Measurements from ENCODE around the gene NKAPD1.

The NKAPD1 gene

GRCh38 chr11:112029460-112029859 lies 44.6 kb upstream of the NKAPD1 start:
- no peaks in the 10 kb centered on the region for H3K9me3 ChIP-seq (ENCODE audit: insufficient read depth, low read depth, low read length)
- no peak overlapping the region for H3K4me2 ChIP-seq (ENCODE audit: low read depth, low read length, poor library complexity, severe bottlenecking)
- H3K9ac ChIP-seq (ENCODE audit: low read depth, low read length, poor library complexity, severe bottlenecking) = no peak overlapping the region
- H2AFZ ChIP-seq (ENCODE audit: low read length) = no peak overlapping the region
- no peak for TF ChIP-seq EZH2phosphoT487 (IDR thresholded peaks at IDR 0.05; ENCODE audit: borderline replicate concordance)
- TF ChIP-seq CTCF (conservative IDR thresholded peaks at IDR 0.05; ENCODE audit: low read length) = no peak
- H3K4me1 ChIP-seq (ENCODE audit: insufficient read depth, low read length, poor library complexity, severe bottlenecking) = peaks cover 13% of the 10 kb centered on the region
- H4K20me1 ChIP-seq (ENCODE audit: insufficient read depth, low read length, poor library complexity, severe bottlenecking) = peaks cover 2% of the 10 kb centered on the region
- peaks cover 36% of the 10 kb centered on the region; the same call in 1 of the 2 replicates for H3K36me3 ChIP-seq (ENCODE audit: insufficient read depth, low read length)
- no peaks in the 10 kb centered on the region for H3K9me2 ChIP-seq (replicated peaks; ENCODE audit: low read depth, low read length)
- no peaks in the 10 kb centered on the region for H3F3A ChIP-seq (ENCODE audit: low read depth)
- no peak overlapping the region for H3K4me3 ChIP-seq (ENCODE audit: low read length, poor library complexity, severe bottlenecking)
- H3K79me2 ChIP-seq (ENCODE audit: insufficient read depth, low read length) = peaks cover 16% of the 10 kb centered on the region
- no peaks in the 10 kb centered on the region for H3K27me3 ChIP-seq (ENCODE audit: insufficient read depth, low read length, poor library complexity, severe bottlenecking)

- H3K4me2 ChIP-seq (ENCODE audit: low read depth, low read length, poor library complexity, severe bottlenecking) = no peak overlapping the region
- peaks cover 53% of the 10 kb centered on the region; the same call in 1 of the 2 replicates for H3K36me3 ChIP-seq (ENCODE audit: insufficient read depth, low read length)
These were observed 40.2 kb upstream of the NKAPD1 start for GRCh38 chr11:112033902-112034301.

GRCh38 chr11:112037527-112037926 lies 36.6 kb upstream of the NKAPD1 start:
- Histone ChIP-seq H2AFZ (ENCODE audit: low read length) (no peak overlapping the region), H3K9me2 (replicated peaks; ENCODE audit: low read depth, low read length) (no peaks in the 10 kb centered on the region), H3K9me3 (ENCODE audit: insufficient read depth, low read depth, low read length) (no peaks in the 10 kb centered on the region), H4K20me1 (ENCODE audit: insufficient read depth, low read length, poor library complexity, severe bottlenecking) (peaks cover 8% of the 10 kb centered on the region), H3K4me3 (ENCODE audit: low read length, poor library complexity, severe bottlenecking) (no peak overlapping the region), H3K4me1 (ENCODE audit: insufficient read depth, low read length, poor library complexity, severe bottlenecking) (peaks cover 13% of the 10 kb centered on the region), H3F3A (ENCODE audit: low read depth) (no peaks in the 10 kb centered on the region), H3K36me3 (ENCODE audit: insufficient read depth, low read length) (peaks cover 57% of the 10 kb centered on the region), H3K9ac (ENCODE audit: low read depth, low read length, poor library complexity, severe bottlenecking) (no peak overlapping the region), H3K79me2 (ENCODE audit: insufficient read depth, low read length) (no peaks in the 10 kb centered on the region), H3K4me2 (ENCODE audit: low read depth, low read length, poor library complexity, severe bottlenecking) (no peak overlapping the region), H3K27me3 (ENCODE audit: insufficient read depth, low read length, poor library complexity, severe bottlenecking) (no peaks in the 10 kb centered on the region)
- TF ChIP-seq EZH2phosphoT487 (IDR thresholded peaks at IDR 0.05; ENCODE audit: borderline replicate concordance) (no peak), CTCF (conservative IDR thresholded peaks at IDR 0.05; ENCODE audit: low read length) (no peak)

More at GRCh38 chr11:112033902-112034301, 40.2 kb upstream of the NKAPD1 start:
- no peaks in the 10 kb centered on the region for H3F3A ChIP-seq (ENCODE audit: low read depth)
- H3K4me1 ChIP-seq (ENCODE audit: insufficient read depth, low read length, poor library complexity, severe bottlenecking) = peaks cover 8% of the 10 kb centered on the region
- H3K9me3 ChIP-seq (ENCODE audit: insufficient read depth, low read depth, low read length) = no peaks in the 10 kb centered on the region
- H3K4me3 ChIP-seq (ENCODE audit: low read length, poor library complexity, severe bottlenecking) = no peak overlapping the region
- H4K20me1 ChIP-seq (ENCODE audit: insufficient read depth, low read length, poor library complexity, severe bottlenecking) = peaks cover 2% of the 10 kb centered on the region
- TF ChIP-seq CTCF (conservative IDR thresholded peaks at IDR 0.05; ENCODE audit: low read length) = no peak
- no peak for TF ChIP-seq EZH2phosphoT487 (IDR thresholded peaks at IDR 0.05; ENCODE audit: borderline replicate concordance)
- no peak overlapping the region for H2AFZ ChIP-seq (ENCODE audit: low read length)
- no peak overlapping the region for H3K9ac ChIP-seq (ENCODE audit: low read depth, low read length, poor library complexity, severe bottlenecking)
- H3K79me2 ChIP-seq (ENCODE audit: insufficient read depth, low read length) = no peaks in the 10 kb centered on the region; the same call in 1 of the 2 replicates
- H3K27me3 ChIP-seq (ENCODE audit: insufficient read depth, low read length, poor library complexity, severe bottlenecking) = no peaks in the 10 kb centered on the region
- H3K9me2 ChIP-seq (replicated peaks; ENCODE audit: low read depth, low read length) = no peaks in the 10 kb centered on the region
